ENCODE measurements around the gene SLC7A9. TPM values are rescaled to one million over a fixed set of nuclear protein-coding genes. Genes with fewer than 3 reads are reported as not detected.

SLC7A9 gene
- total RNA-seq = 9.0 TPM

GRCh38 chr19:32869369-32869965 is at the start of gene SLC7A9:
TSS of gene SLC7A9 (minus strand) at chr19:32869767. CDS start at chr19:32868534, 1,233 bp downstream.

Small RNAs within 50 kb of the gene (small RNA-seq; reads per million reads assigned to genes)
- gene RN7SKP22 (ENCODE audit: low replicate concordance) = not detected

Other genes starting within 250 kb of the SLC7A9 start
- 23.0 TPM for gene ANKRD27, start 194.6 kb downstream of the SLC7A9 start, total RNA-seq
- gene RGS9BP, start 193.9 kb downstream of the SLC7A9 start, total RNA-seq = 1.9 TPM
- gene NUDT19, start 177.9 kb downstream of the SLC7A9 start, total RNA-seq = 11.6 TPM
- 0.12 TPM for gene TDRD12, start 150.0 kb downstream of the SLC7A9 start, total RNA-seq
- 15.2 TPM for gene CEP89, start 102.2 kb upstream of the SLC7A9 start, total RNA-seq
- gene FAAP24, start 102.5 kb upstream of the SLC7A9 start, total RNA-seq = 0.93 TPM
- 22.0 TPM for gene RHPN2, start 195.1 kb upstream of the SLC7A9 start, total RNA-seq
- 10.4 TPM for gene GPATCH1, start 211.4 kb upstream of the SLC7A9 start, total RNA-seq

Data from metanephros (tissue), 2 donors.